ENCODE measurements around the gene TALDO1.
A peak's percentile ranks its signal among the peaks of the same experiment; 100 is the strongest.
"Not testable (repeated sequence)": the region's sequence is repeated elsewhere in the genome, so short reads cannot be mapped to it uniquely, and the experiment has no call there.

Gene TALDO1

DNA sequence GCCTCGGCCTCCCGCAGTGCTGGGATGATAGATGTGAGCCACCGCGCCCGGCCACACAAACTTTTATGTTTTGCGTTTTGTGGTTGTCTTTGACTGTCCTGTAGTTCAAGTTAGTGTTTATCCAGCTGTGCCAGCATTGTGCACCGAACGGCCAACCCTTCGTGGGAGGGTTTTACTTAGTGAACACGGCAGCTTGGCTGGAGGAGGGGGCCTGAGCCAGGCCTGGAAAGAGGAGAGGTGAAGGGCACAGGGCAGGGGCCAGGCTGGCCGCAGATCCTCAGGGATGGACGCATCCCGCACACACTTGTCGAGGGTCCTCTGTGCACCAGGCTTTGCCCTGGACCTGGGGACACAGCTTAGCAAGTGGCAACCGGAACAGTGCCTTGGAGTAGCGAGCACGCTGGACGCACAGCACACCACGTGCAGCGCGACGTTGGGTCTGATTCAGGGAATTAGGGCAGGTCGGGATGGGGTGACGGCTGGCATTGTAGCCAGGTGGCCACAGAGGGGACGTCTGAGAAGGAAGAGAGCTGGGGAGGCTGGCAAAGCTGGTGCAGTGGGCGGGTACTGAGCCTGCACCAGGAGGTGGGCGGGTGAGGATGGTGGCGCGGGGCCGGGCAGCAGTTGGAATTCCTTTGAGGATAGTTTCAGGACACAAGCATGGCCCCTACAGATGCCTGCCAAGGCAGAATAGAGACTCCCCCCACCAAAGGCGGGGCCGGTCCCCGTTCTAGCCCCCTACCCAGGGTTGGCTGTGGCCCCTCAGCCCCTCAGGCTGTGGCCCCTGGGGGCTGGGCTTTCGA, 27.8 kb upstream of the TALDO1 start:
- DNase-seq (ENCODE audit: low read depth in 2 of 2) = no peak

DNA sequence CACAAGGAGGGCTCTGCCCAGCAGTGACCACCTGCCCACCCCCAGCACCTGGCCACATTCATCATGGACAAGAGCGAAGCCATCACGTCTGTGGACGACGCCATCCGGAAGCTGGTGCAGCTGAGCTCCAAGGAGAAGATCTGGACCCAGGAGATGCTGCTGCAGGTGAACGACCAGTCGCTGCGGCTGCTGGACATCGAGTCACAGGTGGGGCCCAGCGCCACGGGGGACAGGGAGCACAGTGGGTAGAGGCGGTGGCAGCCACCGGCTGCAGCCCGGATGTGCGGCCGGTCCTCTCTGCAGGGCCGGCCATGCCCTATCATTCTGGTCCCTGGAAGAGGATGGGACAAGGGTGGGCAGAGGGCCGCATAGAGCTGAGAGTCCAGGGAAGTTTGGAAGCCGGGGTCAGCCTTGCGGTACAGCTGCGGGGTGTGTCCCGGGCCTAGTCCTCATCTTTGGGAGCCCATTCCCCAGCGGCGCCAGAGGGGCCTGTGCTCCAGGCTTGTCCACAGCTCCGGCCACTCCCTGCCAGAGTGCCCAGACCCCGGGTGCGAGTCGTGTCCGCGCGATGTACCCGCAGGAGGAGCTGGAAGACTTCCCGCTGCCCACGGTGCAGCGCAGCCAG, 27.1 kb upstream of the TALDO1 start:
- no peak for DNase-seq (ENCODE audit: low read depth in 2 of 2)

DNA sequence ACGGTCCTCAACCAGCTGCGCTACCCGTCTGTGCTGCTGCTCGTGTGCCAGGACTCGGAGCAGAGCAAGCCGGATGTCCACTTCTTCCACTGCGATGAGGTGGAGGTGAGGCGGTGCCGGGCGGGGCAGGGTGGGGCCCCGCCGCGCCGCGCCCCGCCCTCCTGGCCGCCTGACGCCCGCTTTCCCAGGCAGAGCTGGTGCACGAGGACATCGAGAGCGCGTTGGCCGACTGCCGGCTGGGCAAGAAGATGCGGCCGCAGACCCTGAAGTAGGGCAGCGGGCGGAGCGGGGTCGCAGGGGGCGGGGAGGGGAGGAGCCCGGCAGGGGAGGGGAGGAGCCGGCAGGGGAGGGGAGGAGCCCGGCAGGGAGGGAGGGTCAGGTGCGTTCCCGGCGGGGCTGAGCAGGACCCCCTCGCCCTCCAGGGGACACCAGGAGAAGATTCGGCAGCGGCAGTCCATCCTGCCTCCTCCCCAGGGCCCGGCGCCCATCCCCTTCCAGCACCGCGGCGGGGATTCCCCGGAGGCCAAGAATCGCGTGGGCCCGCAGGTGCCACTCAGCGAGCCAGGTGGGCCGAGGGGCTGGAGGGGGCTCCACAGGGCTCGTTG, 26.5 kb upstream of the TALDO1 start:
- peak in 1 of 2 donors; percentile 19 for DNase-seq (ENCODE audit: low read depth in 2 of 2)

DNA sequence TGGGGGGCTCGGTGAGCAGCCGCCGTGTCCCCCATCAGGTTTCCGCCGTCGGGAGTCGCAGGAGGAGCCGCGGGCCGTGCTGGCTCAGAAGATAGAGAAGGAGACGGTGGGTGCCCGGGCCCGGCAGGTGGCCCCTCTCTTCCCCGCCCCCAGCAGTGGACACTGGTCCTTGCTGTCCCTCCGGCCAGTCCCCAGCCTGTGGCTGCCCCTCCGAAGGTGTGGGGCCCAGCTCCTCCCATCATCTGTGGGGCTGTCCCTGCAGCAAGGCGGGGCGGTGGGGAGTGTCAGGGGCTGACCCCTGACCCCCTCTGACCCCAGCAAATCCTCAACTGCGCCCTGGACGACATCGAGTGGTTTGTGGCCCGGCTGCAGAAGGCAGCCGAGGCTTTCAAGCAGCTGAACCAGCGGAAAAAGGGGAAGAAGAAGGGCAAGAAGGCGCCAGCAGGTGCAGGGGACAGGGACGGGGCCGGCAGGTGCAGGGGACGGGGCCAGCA, 26.0 kb upstream of the TALDO1 start:
- no peak for DNase-seq (ENCODE audit: low read depth in 2 of 2)

DNA sequence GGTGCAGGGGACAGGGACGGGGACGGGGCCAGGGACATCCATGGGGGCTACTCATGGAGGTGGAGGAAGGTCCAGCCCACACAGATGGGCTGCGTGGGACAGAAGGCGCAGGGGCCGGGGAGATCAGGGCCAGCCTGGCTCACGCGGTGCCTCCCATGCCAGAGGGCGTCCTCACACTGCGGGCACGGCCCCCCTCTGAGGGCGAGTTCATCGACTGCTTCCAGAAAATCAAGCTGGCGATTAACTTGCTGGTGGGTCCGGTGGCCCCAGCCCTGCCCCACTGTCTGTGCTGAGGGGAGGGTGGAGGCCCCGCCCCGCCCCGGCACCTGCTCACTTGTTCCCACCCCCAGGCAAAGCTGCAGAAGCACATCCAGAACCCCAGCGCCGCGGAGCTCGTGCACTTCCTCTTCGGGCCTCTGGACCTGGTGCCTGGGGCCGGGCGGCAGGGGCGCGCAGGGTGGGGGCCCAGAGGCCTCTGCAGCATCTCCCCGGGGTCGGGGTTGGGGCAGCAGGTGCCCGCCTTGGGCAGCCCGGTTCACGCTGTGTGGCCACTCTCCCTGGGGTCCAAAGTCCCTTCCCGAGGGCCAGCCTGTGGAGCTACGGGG, 25.4 kb upstream of the TALDO1 start:
- no peak for DNase-seq (ENCODE audit: low read depth in 2 of 2)

DNA sequence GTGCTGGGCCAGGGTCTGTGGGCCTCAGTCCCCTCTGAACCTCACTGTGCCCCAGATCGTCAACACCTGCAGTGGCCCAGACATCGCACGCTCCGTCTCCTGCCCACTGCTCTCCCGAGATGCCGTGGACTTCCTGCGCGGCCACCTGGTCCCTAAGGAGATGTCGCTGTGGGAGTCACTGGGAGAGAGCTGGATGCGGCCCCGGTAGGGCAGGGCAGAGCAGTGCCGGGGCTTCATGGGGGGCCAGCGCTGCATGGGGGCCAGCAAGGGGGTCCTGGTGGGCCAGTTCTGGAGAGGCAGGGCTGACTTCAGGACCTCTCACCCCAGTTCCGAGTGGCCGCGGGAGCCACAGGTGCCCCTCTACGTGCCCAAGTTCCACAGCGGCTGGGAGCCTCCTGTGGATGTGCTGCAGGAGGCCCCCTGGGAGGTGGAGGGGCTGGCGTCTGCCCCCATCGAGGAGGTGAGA, 24.9 kb upstream of the TALDO1 start:
- DNase-seq (ENCODE audit: low read depth in 2 of 2) = no peak

DNA sequence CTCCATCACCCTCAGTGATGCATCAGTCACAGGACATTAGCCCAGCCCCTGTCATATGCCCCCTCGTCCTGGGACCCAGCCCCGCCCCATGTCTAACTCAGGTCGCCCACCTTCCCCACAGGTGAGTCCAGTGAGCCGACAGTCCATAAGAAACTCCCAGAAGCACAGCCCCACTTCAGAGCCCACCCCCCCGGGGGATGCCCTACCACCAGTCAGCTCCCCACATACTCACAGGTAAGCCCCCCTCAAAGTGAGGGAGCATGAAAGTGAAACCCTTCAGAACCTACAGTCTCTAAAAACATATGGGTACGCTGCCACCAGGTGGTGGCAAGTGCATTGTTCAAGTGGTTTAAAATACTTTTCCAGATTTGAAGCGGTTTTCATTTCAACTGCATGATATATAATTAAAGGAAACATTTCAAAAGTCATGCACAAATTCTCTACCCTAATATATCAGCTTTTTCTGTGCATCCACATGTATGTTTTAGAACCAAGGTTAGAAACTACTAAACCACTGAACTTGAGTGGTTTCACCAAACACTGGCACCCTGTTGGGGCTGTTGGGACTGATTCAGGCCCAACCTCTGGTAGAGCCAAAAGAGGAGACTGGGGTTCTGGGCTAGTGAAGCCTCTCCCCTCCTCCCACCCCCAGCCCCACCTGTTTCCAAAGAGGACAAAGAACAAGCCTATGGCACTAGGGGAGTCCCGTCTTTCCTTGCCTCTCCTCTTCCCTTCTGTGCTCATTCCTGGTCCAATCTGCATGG, 24.0 kb upstream of the TALDO1 start:
- DNase-seq (ENCODE audit: low read depth in 2 of 2) = peak in 1 of 2 donors; percentile 22

DNA sequence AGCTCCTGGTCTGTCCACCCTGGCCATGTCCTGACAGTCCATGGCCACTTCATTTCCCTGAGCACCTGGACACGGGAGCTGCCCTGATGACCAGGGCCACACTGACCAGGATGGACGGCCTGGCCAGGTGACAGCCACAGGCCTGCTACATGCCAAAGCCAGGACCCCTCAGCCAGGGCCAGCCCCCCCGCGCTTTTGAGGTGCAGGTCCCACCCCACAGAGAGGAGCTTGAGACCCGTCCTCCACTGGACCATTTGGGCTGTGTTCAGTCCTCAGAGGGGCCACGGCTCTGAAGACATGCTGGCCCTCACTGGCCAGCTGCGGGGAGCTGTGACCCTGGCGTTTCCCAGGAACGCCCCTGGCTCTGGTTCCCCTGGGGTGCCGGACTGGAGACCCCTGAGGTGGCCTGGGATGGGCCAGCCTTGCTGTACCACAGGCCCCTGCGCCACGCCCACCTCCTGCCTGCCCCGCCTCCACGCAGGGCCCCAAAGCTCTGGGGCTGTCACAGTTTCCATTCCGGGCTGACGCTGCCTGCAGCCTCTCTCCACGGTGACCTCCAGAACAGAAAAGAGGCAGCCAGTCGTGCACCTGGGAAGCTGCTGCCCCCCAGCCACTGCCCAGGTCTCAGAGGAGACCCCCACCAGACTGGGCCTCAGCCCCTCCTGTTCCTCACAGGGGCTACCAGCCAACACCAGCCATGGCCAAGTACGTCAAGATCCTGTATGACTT, 23.1 kb upstream of the TALDO1 start:
- DNase-seq (ENCODE audit: low read depth in 2 of 2) = no peak

DNA sequence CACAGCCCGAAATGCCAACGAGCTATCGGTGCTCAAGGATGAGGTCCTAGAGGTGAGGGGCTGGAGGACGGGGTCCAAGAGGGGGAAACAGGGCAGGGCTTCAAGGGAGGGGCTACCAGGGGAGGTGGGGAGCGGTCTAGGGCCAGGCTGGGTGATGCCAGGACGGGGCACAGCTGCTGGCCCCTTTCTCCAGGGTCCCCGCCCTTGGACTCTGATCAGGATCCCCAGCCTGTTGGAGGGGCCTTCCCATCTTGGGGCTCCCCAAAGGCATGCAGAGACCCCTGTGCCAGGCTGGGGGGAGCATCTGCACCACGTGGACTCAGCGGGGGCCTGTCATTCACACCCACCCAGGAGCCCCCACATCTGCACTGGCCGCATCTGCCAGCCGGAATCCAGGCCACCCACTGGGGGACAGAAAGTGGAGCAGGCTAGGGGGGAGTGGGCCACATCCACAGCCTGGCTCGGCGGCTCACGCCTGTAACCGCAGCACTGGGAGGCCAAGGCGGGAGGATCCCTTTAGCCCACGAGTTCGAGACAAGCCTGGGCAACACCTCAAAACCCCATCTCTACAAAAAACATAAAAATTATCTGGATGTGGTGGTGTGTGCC, 22.4 kb upstream of the TALDO1 start:
- DNase-seq (ENCODE audit: low read depth in 2 of 2) = no peak

DNA sequence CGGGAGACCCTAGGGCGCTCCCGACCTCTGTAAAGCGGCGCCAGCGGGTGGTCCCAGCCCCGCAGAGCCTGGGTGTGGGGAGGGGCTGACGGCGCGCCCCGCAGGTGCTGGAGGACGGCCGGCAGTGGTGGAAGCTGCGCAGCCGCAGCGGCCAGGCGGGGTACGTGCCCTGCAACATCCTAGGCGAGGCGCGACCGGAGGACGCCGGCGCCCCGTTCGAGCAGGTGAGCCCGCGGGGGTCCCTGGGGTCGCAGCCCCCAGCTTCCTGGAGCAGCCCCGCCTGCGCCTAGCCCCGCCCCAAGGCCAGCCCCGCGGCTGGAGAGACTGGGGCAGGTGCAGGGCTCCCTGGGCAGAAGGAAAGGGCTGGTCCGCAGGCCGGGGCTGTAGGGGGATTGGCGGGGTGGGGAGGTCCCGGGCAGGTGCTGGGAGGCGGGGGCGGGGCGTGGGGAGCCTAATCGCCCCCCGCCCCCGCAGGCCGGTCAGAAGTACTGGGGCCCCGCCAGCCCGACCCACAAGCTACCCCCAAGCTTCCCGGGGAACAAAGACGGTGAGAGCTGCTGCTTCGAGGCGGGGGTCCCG, 21.6 kb upstream of the TALDO1 start:
- no peak for DNase-seq (ENCODE audit: low read depth in 2 of 2)

DNA sequence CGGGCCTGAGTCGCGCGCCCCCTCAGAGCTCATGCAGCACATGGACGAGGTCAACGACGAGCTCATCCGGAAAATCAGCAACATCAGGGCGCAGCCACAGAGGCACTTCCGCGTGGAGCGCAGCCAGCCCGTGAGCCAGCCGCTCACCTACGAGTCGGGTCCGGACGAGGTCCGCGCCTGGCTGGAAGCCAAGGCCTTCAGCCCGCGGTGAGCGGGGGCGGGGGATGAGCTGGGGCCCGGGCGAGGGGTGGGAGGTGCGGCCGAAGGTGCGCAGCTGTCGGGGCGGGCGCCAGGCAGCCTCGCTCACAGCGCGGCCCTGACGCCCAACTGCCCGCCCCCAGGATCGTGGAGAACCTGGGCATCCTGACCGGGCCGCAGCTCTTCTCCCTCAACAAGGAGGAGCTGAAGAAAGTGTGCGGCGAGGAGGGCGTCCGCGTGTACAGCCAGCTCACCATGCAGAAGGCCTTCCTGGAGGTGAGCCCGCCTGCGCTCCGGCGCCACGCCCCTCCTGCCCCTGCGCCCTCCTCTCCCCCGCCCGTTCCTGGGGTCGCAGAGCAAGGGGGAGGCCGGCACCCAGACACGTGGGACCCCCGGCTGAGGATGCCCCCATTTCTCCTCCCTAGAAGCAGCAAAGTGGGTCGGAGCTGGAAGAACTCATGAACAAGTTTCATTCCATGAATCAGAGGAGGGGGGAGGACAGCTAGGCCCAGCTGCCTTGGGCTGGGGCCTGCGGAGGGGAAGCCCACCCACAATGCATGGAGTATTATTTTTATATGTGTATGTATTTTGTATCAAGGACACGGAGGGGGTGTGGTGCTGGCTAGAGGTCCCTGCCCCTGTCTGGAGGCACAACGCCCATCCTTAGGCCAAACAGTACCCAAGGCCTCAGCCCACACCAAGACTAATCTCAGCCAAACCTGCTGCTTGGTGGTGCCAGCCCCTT, 20.7 kb upstream of the TALDO1 start:
- DNase-seq (ENCODE audit: low read depth in 2 of 2) = no peak

DNA sequence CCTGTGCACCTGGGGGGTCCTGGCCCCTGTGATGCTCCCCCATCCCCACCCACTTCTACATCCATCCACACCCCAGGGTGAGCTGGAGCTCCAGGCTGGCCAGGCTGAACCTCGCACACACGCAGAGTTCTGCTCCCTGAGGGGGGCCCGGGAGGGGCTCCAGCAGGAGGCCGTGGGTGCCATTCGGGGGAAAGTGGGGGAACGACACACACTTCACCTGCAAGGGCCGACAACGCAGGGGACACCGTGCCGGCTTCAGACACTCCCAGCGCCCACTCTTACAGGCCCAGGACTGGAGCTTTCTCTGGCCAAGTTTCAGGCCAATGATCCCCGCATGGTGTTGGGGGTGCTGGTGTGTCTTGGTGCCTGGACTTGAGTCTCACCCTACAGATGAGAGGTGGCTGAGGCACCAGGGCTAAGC, 20.0 kb upstream of the TALDO1 start:
- no peak for DNase-seq (ENCODE audit: low read depth in 2 of 2)

DNA sequence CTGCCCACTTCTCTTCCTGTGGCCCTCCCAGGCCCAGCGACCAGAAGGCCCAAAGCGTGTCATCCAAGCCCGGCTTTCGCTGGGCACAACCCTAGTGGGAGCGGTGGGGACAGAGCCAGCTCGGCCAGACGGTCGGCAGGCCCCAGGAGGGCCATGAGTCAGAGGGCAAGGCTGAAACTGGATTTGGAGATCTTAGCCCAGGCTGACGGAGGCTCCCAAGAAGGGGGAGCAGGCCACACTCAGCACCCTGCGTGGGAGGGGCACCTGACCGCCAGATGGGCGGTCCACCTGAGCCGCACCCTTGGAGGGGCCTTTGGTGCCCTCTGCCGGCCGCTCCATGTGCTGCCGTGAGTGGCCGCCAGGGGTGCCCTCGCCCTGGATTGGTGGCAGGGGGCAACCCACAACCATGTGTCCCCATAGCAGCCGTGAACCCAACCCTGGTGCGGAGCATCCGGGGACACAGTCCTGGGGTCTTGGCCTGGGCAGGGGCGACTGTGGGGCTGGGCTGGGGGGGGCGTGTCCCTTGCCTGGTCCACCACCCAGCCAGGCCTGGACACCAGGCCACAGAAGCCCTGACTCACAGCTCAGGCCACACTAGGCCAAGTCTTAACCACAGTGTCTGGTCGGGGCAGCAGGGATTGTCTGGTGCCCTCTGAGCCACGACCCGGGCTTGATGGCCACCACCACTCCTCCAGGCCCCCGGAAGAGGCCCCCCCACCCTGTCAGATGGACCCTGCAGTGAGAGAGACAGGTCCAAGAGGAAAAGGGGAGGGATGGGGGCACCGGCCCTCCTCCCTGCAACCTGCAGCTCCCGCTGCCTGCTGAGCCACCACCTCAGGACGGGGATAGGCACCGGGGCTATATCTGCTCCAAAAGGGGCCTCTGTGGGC, 19.2 kb upstream of the TALDO1 start:
- peak; percentile 61 to 67 for DNase-seq (ENCODE audit: low read depth in 2 of 2)

DNA sequence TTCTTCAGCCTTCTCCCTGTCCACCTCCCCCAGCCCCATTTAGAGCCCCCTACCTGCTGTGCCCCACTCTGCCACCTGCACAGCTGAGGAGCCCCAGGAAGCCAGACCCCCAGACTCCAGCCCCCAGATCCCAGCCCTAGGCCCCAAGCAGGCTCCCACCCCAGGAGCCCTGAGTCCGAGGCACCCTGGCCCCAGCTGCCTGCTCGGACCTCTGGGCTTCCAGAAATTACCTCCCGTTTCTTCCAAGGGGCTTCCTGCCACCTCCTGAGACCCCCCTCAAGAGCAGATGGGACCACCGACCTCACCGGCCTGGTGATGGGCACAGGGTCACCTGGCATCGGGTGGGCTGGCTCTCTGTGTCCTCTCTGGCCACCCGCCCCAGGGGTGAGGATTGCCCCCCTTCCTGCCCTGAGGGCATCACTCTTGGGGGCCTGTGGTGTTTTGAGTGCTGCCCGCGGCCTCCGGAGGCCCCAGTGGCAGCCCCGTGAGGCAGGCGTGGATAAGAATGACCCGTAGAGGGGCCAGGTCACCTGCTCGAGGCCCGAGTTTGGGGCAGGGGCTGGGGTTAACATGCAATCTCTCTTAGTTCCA, 18.3 kb upstream of the TALDO1 start:
- DNase-seq (ENCODE audit: low read depth in 2 of 2) = no peak

DNA sequence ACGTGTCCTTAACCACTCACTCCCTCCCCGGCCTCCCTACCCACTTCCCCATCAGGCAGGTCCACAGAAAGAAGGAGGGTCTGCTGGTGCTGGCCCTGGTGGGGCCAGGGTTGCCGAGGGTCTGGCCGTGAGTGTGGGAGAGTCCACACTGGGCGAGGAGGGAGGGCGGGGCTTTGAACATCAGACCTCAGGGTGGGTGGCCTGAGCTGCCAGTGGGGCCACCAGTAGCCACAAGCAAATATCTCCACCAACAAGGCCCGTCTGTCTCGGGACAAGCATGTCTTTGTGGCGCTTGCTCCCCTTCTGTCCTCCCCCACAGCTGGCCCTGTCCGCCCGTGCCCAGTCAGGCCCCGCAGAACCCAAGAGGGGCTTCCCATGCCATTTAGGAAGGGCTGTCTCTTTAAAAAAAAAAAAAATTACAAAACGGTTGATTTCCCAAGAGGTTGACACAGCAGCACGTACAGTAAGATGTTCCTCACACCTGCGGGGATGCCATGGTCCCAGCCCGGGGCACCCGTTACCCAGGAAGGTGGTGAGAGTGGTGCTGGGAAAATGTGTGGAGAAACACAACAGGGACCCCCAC, 17.7 kb upstream of the TALDO1 start:
- no peak for DNase-seq (ENCODE audit: low read depth in 2 of 2)

DNA sequence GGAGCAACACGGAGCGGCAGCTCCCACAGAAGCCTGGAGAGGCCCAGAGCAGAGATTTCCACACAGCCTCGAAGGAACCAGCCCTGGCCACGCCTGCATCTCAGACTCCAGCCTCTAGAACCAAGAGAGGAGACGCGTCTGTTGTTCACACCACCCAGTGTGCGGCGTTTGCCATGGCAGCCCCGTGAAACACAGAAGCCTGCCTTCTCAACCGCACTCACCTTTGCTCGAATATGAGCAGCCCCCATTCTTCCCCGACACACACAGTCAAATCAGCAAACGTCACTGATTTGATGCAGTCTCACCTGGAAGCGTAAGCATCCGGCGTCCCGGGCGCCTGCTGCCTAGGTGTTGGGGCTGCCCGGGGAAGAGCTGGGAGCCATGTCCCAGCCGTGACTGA, 14.2 kb upstream of the TALDO1 start:
- no peak for DNase-seq (ENCODE audit: low read depth in 2 of 2)

DNA sequence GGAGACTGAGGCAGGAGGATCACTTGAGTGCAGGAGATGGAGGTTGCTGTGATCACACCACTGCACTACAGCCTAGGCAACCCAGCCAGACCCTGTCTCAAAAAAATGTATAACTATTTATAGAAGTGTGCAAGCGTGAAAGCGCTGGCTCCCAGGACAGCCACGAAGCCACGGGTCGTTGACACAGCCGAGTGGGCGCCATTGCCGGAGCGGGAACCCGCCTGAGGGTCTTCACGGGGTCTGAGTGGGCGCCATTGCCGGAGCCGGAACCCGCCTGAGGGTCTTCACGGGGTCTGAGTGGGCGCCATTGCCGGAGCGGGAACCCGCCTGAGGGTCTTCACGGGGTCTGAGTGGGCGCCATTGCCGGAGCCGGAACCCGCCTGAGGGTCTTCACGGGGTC, 12.7 kb upstream of the TALDO1 start:
- DNase-seq (ENCODE audit: low read depth in 2 of 2) = not testable (repeated sequence)
